HL-60 (cell line): ENCODE measurements around the gene CYRIA.

Experiments used
- DNase-seq, 2 experiments: peaks; one replicate each; pipeline ENCODE4 v3.0.0-alpha.2; 2010 to 2020; ENCODE audit warnings: low read depth in 1 of 2, low spot score in 1 of 2
- H3K27ac ChIP-seq: fragments of 250-450 bp; sonication (Bioruptor Pico); replicated peaks from 2 replicates; pipeline ENCODE4 v1.5.1; 2020; ENCODE audit warnings: mild to moderate bottlenecking, moderate library complexity
- H3K27me3 ChIP-seq: fragments of 250-450 bp; sonication (Bioruptor Pico); 2 replicates; pipeline ENCODE4 v1.5.1; 2021; ENCODE audit warnings: mild to moderate bottlenecking, moderate library complexity; ENCODE audit not compliant: insufficient read depth, poor library complexity, severe bottlenecking
- H3K4me3 ChIP-seq: replicated peaks from 2 replicates; pipeline ENCODE4 v1.5.1; 2011; ENCODE audit warnings: mild to moderate bottlenecking, control low read depth, low read length; ENCODE audit not compliant: insufficient read depth
- GABPA ChIP-seq: IDR thresholded peaks from 2 replicates; pipeline ENCODE4 v1.6.1; 2012; ENCODE audit warnings: low read depth
- POLR2AphosphoS5 ChIP-seq: IDR thresholded peaks from 2 replicates; pipeline ENCODE4 v1.6.1; 2012; ENCODE audit warnings: low read depth
- SPI1 ChIP-seq: IDR thresholded peaks from 2 replicates; pipeline ENCODE4 v1.6.1; 2012; ENCODE audit warnings: low read depth, mild to moderate bottlenecking, borderline replicate concordance
- TF ChIP-seq, protein P1 (sequence below): IDR thresholded peaks from 2 replicates; pipeline ENCODE4 v1.6.1; 2012; ENCODE audit warnings: low read depth; ENCODE audit not compliant: insufficient replicate concordance
- TF ChIP-seq, protein P2 (sequence below): IDR thresholded peaks from one replicate; pipeline ENCODE4 v1.5.1; 2011; ENCODE audit warnings: low read length, control low read depth, inconsistent platforms; ENCODE audit not compliant: insufficient read depth

The CYRIA gene

DNA sequence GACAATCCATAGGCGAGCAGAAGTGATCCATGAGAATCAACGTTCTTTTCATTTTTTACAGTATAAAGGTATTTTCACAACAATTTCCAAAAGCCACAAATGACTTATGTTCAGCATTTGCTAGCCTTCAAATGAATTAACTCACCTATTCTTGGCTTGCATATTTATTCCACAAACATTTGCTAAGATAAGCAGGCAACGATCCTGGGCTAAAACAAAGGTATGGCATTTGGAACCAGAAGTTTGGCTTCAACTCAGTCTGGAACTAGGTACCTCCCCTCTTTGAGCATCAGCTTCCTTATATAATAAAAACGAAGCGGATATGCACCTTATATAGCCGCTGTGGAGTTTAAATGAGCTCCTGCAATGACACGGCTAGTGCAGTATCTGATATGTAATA lies 20.5 kb downstream of the CYRIA start:
- Histone ChIP-seq H3K27ac (no peak overlapping the region), H3K27me3 (no peaks in the 10 kb centered on the region), H3K4me3 (no peak overlapping the region)
- DNase-seq = no peak
- TF ChIP-seq POLR2AphosphoS5 = no peak
- TF ChIP-seq, protein P1, sequence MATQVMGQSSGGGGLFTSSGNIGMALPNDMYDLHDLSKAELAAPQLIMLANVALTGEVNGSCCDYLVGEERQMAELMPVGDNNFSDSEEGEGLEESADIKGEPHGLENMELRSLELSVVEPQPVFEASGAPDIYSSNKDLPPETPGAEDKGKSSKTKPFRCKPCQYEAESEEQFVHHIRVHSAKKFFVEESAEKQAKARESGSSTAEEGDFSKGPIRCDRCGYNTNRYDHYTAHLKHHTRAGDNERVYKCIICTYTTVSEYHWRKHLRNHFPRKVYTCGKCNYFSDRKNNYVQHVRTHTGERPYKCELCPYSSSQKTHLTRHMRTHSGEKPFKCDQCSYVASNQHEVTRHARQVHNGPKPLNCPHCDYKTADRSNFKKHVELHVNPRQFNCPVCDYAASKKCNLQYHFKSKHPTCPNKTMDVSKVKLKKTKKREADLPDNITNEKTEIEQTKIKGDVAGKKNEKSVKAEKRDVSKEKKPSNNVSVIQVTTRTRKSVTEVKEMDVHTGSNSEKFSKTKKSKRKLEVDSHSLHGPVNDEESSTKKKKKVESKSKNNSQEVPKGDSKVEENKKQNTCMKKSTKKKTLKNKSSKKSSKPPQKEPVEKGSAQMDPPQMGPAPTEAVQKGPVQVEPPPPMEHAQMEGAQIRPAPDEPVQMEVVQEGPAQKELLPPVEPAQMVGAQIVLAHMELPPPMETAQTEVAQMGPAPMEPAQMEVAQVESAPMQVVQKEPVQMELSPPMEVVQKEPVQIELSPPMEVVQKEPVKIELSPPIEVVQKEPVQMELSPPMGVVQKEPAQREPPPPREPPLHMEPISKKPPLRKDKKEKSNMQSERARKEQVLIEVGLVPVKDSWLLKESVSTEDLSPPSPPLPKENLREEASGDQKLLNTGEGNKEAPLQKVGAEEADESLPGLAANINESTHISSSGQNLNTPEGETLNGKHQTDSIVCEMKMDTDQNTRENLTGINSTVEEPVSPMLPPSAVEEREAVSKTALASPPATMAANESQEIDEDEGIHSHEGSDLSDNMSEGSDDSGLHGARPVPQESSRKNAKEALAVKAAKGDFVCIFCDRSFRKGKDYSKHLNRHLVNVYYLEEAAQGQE = no peak
- no peak for TF ChIP-seq SPI1
- TF ChIP-seq GABPA = no peak
- TF ChIP-seq, protein P2, sequence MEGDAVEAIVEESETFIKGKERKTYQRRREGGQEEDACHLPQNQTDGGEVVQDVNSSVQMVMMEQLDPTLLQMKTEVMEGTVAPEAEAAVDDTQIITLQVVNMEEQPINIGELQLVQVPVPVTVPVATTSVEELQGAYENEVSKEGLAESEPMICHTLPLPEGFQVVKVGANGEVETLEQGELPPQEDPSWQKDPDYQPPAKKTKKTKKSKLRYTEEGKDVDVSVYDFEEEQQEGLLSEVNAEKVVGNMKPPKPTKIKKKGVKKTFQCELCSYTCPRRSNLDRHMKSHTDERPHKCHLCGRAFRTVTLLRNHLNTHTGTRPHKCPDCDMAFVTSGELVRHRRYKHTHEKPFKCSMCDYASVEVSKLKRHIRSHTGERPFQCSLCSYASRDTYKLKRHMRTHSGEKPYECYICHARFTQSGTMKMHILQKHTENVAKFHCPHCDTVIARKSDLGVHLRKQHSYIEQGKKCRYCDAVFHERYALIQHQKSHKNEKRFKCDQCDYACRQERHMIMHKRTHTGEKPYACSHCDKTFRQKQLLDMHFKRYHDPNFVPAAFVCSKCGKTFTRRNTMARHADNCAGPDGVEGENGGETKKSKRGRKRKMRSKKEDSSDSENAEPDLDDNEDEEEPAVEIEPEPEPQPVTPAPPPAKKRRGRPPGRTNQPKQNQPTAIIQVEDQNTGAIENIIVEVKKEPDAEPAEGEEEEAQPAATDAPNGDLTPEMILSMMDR = no peak

DNA sequence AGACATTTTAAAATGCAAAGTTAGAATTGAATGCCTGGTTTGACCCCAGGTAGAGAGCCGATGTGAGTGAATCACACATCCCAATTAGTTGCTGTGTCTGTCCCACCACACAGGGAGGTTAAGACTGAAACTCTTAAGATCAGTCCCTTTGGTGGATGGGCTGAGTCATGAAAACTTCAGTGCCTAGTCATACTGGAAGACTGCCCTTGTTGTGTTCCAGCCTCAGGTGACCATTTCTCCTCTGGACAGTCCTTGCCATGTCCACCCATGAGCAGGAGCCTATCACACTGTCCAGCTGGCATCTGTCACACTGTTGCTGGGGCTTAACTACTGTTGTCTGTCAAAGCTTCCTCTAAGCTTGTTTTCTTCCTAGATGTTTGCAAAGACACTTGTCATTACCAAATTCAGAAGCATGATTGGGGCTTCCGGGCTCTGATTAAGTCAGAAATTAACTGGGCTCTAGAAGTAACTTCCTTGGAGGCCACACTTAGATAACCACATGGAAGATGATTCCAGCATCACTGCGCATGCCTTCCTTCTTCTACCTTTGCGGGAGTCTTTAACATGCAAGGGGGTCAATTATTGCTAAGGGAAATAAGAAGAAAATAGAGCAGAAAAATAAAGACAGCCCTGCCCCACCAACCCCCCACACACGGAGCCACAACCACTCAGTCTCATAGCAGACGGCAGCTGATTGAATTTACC lies 21.3 kb downstream of the CYRIA start:
- no peak overlapping the region for H3K27ac ChIP-seq
- H3K4me3 ChIP-seq = no peak overlapping the region
- TF ChIP-seq SPI1 = no peak
- no peak for DNase-seq
- no peaks in the 10 kb centered on the region for H3K27me3 ChIP-seq

DNA sequence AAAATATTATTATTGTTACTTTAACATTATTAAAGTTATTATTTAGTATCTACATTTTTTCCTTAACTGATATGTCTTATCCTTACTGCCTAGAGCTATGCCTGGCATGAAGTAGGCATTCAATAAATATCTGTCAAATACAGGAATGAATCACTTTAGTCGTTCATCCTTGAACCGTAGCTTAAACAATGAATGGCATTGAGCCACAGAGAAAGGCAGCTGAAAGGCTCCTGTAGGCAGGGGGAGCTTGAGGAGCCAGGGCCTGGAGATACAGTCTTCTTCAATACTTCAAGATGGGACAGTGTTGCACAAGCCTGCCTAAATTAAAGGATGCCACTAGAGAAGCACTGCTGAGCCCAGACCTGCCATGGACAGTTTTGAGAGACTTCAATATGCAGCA lies 22.5 kb downstream of the CYRIA start:
- Histone ChIP-seq H3K27me3 (no peaks in the 10 kb centered on the region), H3K27ac (no peak overlapping the region), H3K4me3 (no peak overlapping the region)
- no peak for TF ChIP-seq GABPA
- TF ChIP-seq POLR2AphosphoS5 = no peak
- TF ChIP-seq, protein P1 = no peak
- TF ChIP-seq, protein P2 = no peak
- no peak for TF ChIP-seq SPI1
- no peak for DNase-seq

DNA sequence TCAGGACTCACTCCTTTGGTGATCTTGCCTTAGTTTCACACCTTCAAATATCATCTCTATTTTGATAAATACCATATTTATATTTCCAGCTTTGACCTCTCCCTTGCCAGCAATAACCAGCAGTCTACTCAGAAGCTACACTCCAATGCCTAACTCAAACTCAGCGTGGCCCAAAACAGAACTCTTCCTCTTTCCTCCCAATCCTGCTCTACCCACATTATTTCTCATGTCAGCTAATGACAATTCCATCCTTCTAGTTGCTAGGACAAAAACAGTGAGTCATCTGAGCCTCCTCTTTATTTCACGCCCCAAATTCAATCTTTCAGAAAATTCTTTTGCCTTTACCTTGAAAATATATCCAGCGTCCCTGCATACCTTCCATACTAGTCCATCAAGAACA lies 23.5 kb downstream of the CYRIA start:
- no peaks in the 10 kb centered on the region for H3K27me3 ChIP-seq
- DNase-seq = no peak

More for the DNA sequence above, 23.5 kb downstream of the CYRIA start:
- no peak overlapping the region for H3K27ac ChIP-seq
- no peak overlapping the region for H3K4me3 ChIP-seq
- TF ChIP-seq, protein P2 = no peak
- no peak for TF ChIP-seq POLR2AphosphoS5
- no peak for TF ChIP-seq GABPA
- TF ChIP-seq SPI1 = no peak
- TF ChIP-seq, protein P1 = no peak
